ENCODE results near the gene LRRK1. TPM values are rescaled to one million over a fixed set of nuclear protein-coding genes. Genes with fewer than 3 reads are reported as not detected.

Gene LRRK1
- total RNA-seq (ENCODE audit: low replicate concordance) = 18.0 and 26.4 TPM in 2 replicates

GRCh38 chr15:100918690-100919480 lies at the start of gene LRRK1:
TSS of gene LRRK1 (plus strand) at chr15:100919357. CDS start at chr15:100924633, 5,276 bp downstream.
- peak within 1 kb of the TSS; percentile 79 for H3K4me3 ChIP-seq (ENCODE audit: low read depth, low read length)
- peak; percentile 50 for DNase-seq (ENCODE audit: low read depth)
- no peak for TF ChIP-seq CTCF (IDR thresholded peaks at IDR 0.05; ENCODE audit: insufficient read depth, low read length)

GRCh38 chr15:100873029-100873677 lies 46.0 kb upstream of the LRRK1 start:
- H3K4me3 ChIP-seq (ENCODE audit: low read depth, low read length) = no peak overlapping the region
- peak; percentile 95 for DNase-seq (ENCODE audit: low read depth)
- TF ChIP-seq CTCF (IDR thresholded peaks at IDR 0.05; ENCODE audit: insufficient read depth, low read length) = peak; percentile 94

- no peak for DNase-seq (ENCODE audit: low read depth)
- H3K4me3 ChIP-seq (ENCODE audit: low read depth, low read length) = no peak overlapping the region
- TF ChIP-seq CTCF (IDR thresholded peaks at IDR 0.05; ENCODE audit: insufficient read depth, low read length) = no peak
Observed at GRCh38 chr15:100875495-100875894, 43.7 kb upstream of the LRRK1 start.

- no peak overlapping the region for H3K4me3 ChIP-seq (ENCODE audit: low read depth, low read length)
- TF ChIP-seq CTCF (IDR thresholded peaks at IDR 0.05; ENCODE audit: insufficient read depth, low read length) = no peak
- no peak for DNase-seq (ENCODE audit: low read depth)
Observed at GRCh38 chr15:100875976-100876375, 43.2 kb upstream of the LRRK1 start.

GRCh38 chr15:100877551-100877950 lies 41.6 kb upstream of the LRRK1 start:
- no peak for DNase-seq (ENCODE audit: low read depth)
- TF ChIP-seq CTCF (IDR thresholded peaks at IDR 0.05; ENCODE audit: insufficient read depth, low read length) = no peak
- H3K4me3 ChIP-seq (ENCODE audit: low read depth, low read length) = no peak overlapping the region

GRCh38 chr15:100878130-100878529 lies 41.0 kb upstream of the LRRK1 start:
- H3K4me3 ChIP-seq (ENCODE audit: low read depth, low read length) = no peak overlapping the region
- no peak for TF ChIP-seq CTCF (IDR thresholded peaks at IDR 0.05; ENCODE audit: insufficient read depth, low read length)
- DNase-seq (ENCODE audit: low read depth) = no peak

All from fibroblast of the aortic adventitia (primary cell).